Activated CD4-positive, alpha-beta memory T cell treated with anti-CD3 and anti-CD28 coated beads, Interleukin-2, amount 10 ng/mL, durations not matched to agents 7 days and 5 days (primary cell): ENCODE measurements around the gene METTL26. TPM values are rescaled to one million over a fixed set of nuclear protein-coding genes. Genes with fewer than 3 reads are reported as not detected.

Source experiments
- CTCF ChIA-PET: fragments of 350-600 bp; sonication (Branson Sonifier 250); formaldehyde crosslinking; loops from one replicate; lab custom pipeline; 2021; ENCODE audit warnings: antibody characterized with exemption, inconsistent platforms; lab: Charles Lee
- POLR2A ChIA-PET: fragments of 350-600 bp; sonication (Branson Sonifier 250); formaldehyde crosslinking; loops from one replicate; lab custom pipeline; 2021; ENCODE audit warnings: antibody characterized with exemption; lab: Charles Lee
- DNase-seq: peaks from one replicate; pipeline ENCODE4 v3.0.0-alpha.2; 2020
- H3K27ac Mint-ChIP-seq: one replicate; pipeline ENCODE4 v1.8.0; 2021; ENCODE audit warnings: mild to moderate bottlenecking, mixed read lengths
- H3K27me3 Mint-ChIP-seq: one replicate; pipeline ENCODE4 v1.8.0; 2021; ENCODE audit warnings: mixed read lengths
- H3K36me3 Mint-ChIP-seq: one replicate; pipeline ENCODE4 v1.8.0; 2021; ENCODE audit warnings: low read depth, mixed read lengths
- H3K4me1 Mint-ChIP-seq: one replicate; pipeline ENCODE4 v1.8.0; 2021; ENCODE audit warnings: mixed read lengths
- H3K4me3 Mint-ChIP-seq: one replicate; pipeline ENCODE4 v1.8.0; 2021; ENCODE audit warnings: mild to moderate bottlenecking, mixed read lengths
- H3K9me3 Mint-ChIP-seq: one replicate; pipeline ENCODE4 v1.8.0; 2021; ENCODE audit warnings: mixed read lengths
- total RNA-seq, 2 experiments: library from RNA; stranded (reverse); gene quantifications; one replicate each; pipeline ENCODE4 v1.2.3, GENCODE V29; 2021

The METTL26 gene
- total RNA-seq, 2 experiments from 2014 or later = 66.6 to 67.5 TPM

GRCh38 chr16:630249-630814 is 5.8 kb downstream of the METTL26 start:
- CTCF ChIA-PET = no interaction called here
- POLR2A ChIA-PET = no interaction called here
- no peak overlapping the region for H3K4me3 Mint-ChIP-seq
- no peaks in the 10 kb centered on the region for H3K27me3 Mint-ChIP-seq
- H3K9me3 Mint-ChIP-seq = no peaks in the 10 kb centered on the region
- peaks cover 2% of the 10 kb centered on the region for H3K36me3 Mint-ChIP-seq
- DNase-seq = no peak
- H3K27ac Mint-ChIP-seq = no peak overlapping the region
- peaks cover 6% of the 10 kb centered on the region for H3K4me1 Mint-ChIP-seq

- Mint-ChIP-seq H3K36me3 (peaks cover 2% of the 10 kb centered on the region), H3K27me3 (no peaks in the 10 kb centered on the region), H3K9me3 (no peaks in the 10 kb centered on the region), H3K4me3 (no peak overlapping the region), H3K4me1 (peaks cover 3% of the 10 kb centered on the region), H3K27ac (no peak overlapping the region)
- ChIA-PET CTCF (no interaction called here), POLR2A (no interaction called here)
- no peak for DNase-seq
These were observed 6.3 kb downstream of the METTL26 start for GRCh38 chr16:629833-630248.

DNA sequence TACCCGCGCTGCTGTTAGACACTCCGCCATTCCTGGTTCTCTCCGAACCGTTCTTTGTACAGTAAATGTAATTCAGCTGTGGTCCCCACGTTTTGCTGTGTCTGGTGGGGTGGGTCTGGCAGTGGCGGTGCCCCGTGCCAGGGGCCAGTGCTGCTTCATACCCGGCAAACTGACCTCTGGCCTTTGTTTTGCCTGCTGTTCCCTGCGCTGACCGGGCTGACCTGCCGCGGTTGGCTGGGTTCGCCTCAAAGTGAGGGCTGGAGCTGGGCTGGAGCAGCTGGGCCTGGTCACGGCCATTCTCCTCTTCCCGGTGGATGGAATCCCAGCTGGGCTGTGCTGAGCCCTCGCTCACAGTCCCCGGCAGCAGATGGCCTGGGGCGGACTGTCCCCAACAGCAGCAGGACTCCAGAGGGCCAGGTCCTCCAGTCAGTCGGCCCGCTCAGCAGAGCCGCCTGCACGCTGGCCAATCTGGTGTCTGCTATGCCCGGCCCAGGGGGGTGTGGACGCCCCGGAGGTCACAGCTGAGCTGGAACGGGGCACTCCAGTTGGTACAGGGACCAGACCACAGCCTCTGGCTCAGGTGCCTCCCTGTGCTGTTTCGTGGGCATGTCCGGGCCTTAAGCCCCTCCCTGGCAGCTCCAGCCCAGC is 6.8 kb downstream of the METTL26 start:
- Mint-ChIP-seq H3K4me1 (peaks cover under 1% of the 10 kb centered on the region), H3K9me3 (no peaks in the 10 kb centered on the region), H3K27me3 (no peaks in the 10 kb centered on the region), H3K4me3 (no peak overlapping the region), H3K27ac (no peak overlapping the region), H3K36me3 (peaks cover 1% of the 10 kb centered on the region)
- DNase-seq = no peak
- POLR2A ChIA-PET = no interaction called here
- CTCF ChIA-PET = no interaction called here

- Mint-ChIP-seq H3K36me3 (no peaks in the 10 kb centered on the region), H3K27me3 (no peaks in the 10 kb centered on the region), H3K9me3 (no peaks in the 10 kb centered on the region), H3K4me3 (no peak overlapping the region), H3K27ac (no peak overlapping the region), H3K4me1 (no peaks in the 10 kb centered on the region)
- no peak for DNase-seq
- ChIA-PET CTCF (no interaction called here), POLR2A (no interaction called here)
These were observed 7.6 kb downstream of the METTL26 start for GRCh38 chr16:628321-629061.

DNA sequence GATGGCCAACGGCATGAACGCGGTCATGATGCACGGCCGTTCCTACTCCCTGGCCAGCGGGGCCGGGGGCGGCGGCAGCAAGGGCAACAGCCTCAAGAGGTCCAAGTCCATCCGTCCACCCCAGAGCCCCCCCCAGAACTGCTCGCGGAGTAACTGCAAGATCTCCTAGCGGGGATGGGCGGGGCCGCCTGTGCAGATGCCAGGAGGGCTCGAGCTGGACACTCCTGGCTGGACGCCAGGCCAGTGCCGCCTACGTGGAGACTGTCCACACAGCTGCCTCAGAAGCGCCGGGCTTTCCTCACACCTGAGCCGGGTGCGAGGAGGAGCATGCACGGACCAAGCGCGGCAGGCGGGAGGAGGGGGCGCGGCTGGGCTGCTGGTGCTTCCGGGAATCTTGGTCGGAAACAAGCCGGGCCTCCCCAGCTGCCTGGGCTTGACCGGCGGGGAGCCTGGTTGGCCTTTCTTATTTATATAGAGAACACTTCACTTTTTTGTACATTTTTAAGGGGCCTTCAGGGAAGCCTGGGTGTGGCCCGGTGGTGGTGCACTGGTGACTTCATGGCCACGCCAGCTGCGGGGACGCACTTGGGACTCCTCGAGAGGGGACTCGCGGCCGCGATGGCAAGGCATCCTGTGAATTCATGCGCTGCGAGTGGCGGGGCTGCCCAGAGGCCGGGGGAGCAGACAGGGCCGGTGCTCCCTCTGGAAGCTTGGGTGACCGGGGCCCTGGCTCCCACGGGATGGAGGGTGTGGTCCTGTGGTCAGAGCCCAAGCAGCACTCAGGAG is 8.5 kb downstream of the METTL26 start:
- no peaks in the 10 kb centered on the region for H3K4me1 Mint-ChIP-seq
- H3K4me3 Mint-ChIP-seq = no peak overlapping the region
- H3K36me3 Mint-ChIP-seq = no peaks in the 10 kb centered on the region
- no peaks in the 10 kb centered on the region for H3K27me3 Mint-ChIP-seq
- DNase-seq = no peak
- H3K27ac Mint-ChIP-seq = no peak overlapping the region
- H3K9me3 Mint-ChIP-seq = no peaks in the 10 kb centered on the region
- ChIA-PET CTCF (no interaction called here), POLR2A (no interaction called here)

DNA sequence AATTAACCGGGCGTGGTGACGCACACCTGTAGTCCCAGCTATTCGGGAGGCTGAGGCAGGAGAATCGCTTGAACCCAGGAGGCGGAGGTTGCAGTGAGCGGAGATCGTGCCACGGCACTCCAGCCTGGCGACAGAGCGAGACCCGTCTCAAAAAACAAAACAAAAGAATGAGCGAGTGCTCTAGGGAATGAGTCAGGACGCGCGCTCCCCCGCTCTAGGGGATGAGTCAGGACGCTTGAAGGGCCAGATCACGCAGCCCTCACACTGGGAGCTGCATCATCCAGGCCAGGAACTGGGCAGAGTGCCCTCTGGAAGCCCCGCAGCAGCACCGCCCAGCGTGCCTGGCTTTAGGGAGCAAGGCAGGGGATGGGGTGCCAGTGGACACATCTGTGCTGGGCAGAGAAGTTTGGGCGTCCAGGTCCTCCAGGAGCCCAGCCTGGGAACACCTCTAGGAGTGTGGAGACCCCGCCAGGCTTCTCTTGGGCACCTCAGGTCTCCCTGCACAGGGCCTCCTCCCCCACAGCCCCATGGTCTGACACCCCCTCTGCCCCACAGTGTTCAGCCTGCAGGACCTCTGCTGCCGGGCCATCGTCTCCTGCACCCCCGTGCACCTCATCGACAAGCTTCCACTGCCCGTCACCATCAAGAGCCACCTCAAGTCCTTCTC is 9.2 kb downstream of the METTL26 start:
- Mint-ChIP-seq H3K4me1 (no peaks in the 10 kb centered on the region), H3K9me3 (no peaks in the 10 kb centered on the region), H3K4me3 (no peak overlapping the region), H3K36me3 (no peaks in the 10 kb centered on the region), H3K27ac (no peak overlapping the region), H3K27me3 (no peaks in the 10 kb centered on the region)
- ChIA-PET POLR2A (no interaction called here), CTCF (no interaction called here)
- no peak for DNase-seq

GRCh38 chr16:625977-626765 is 9.9 kb downstream of the METTL26 start:
- Mint-ChIP-seq H3K27ac (no peak overlapping the region), H3K4me3 (no peak overlapping the region), H3K27me3 (no peaks in the 10 kb centered on the region), H3K4me1 (no peaks in the 10 kb centered on the region), H3K36me3 (no peaks in the 10 kb centered on the region), H3K9me3 (no peaks in the 10 kb centered on the region)
- ChIA-PET POLR2A (no interaction called here), CTCF (no interaction called here)
- DNase-seq = no peak

DNA sequence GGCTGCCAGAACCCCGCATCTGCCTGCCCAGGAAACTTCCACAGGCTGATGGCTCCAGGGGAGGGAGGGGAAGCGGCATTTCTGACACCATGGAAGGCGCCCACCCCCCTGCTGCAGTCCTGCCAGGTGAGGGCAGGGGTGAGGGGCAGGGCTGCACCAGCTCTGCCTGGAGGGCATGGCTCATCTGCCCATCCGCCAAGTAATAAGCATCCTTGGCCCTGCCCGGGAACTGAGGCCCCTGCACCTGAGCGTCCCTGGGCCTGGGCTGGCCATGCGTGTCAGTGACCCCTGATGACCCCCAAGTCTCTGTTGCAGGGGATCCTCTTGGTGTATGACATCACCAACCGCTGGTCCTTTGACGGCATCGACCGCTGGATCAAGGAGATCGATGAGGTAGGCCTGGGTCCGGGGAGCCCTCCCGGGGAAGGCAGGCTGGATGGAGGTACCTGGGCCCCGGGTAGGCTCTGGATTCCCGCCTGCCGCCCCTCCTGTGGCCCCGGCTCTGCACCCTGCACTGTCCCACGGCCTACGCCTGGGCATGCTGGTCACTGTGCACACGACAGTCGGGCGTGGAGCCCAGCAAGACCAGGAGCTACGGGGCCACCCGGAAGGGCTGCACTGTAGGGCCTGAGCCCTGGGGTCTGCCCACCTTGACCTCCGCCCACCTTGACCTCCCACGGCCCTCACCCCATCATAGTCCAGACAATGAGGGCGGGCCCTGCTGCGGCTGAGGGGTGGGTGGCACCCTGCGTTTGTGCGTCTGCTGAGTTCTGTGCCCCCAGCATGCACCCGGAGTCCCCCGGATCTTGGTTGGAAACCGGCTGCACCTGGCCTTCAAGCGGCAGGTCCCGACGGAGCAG is 10.8 kb downstream of the METTL26 start:
- POLR2A ChIA-PET = no interaction called here
- no peak overlapping the region for H3K27ac Mint-ChIP-seq

DNA sequence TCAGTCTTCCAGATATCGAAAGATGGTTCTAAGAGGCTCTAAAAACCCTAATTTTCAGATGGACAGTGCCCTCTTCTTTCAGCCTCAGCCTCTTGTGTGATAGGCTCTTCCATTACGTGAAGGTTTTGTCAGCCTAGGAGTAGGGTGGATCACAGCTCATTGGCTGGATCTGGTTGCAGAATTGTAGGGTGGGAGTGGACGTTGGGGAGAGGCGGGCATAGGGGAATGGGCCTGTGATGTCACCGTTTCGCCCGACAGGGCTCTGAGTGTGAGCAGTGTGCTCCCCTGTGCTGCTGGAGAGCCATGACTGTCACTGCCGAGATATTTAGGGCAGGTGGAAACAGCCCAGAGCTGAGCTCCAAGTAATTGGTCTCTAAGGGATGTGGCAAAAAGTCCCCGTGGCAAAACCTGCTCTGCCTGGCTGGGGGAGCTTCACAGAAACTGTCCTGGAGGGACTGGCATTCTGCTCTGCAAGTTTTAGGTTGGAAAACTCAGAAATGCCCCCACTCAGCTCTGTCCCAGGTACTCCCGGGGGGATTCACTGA is 11.5 kb downstream of the METTL26 start:
- POLR2A ChIA-PET = no interaction called here
- no peak overlapping the region for H3K4me3 Mint-ChIP-seq
- no peaks in the 10 kb centered on the region for H3K27me3 Mint-ChIP-seq
- CTCF ChIA-PET = no interaction called here
- H3K27ac Mint-ChIP-seq = no peak overlapping the region
- H3K36me3 Mint-ChIP-seq = no peaks in the 10 kb centered on the region
- DNase-seq = no peak
- H3K9me3 Mint-ChIP-seq = no peaks in the 10 kb centered on the region
- no peaks in the 10 kb centered on the region for H3K4me1 Mint-ChIP-seq

More for the DNA sequence above, 10.8 kb downstream of the METTL26 start:
- no peak overlapping the region for H3K4me3 Mint-ChIP-seq
- no peaks in the 10 kb centered on the region for H3K4me1 Mint-ChIP-seq
- no peaks in the 10 kb centered on the region for H3K9me3 Mint-ChIP-seq
- H3K27me3 Mint-ChIP-seq = no peaks in the 10 kb centered on the region
- no peaks in the 10 kb centered on the region for H3K36me3 Mint-ChIP-seq
- CTCF ChIA-PET = no interaction called here
- no peak for DNase-seq

- no peaks in the 10 kb centered on the region for H3K27me3 Mint-ChIP-seq
- no peak for DNase-seq
- H3K4me1 Mint-ChIP-seq = no peaks in the 10 kb centered on the region
- H3K4me3 Mint-ChIP-seq = no peak overlapping the region
- POLR2A ChIA-PET = no interaction called here
- no peak overlapping the region for H3K27ac Mint-ChIP-seq
- no peaks in the 10 kb centered on the region for H3K9me3 Mint-ChIP-seq
- H3K36me3 Mint-ChIP-seq = no peaks in the 10 kb centered on the region
- CTCF ChIA-PET = no interaction called here
These were observed 13.2 kb downstream of the METTL26 start for GRCh38 chr16:622920-623280.

DNA sequence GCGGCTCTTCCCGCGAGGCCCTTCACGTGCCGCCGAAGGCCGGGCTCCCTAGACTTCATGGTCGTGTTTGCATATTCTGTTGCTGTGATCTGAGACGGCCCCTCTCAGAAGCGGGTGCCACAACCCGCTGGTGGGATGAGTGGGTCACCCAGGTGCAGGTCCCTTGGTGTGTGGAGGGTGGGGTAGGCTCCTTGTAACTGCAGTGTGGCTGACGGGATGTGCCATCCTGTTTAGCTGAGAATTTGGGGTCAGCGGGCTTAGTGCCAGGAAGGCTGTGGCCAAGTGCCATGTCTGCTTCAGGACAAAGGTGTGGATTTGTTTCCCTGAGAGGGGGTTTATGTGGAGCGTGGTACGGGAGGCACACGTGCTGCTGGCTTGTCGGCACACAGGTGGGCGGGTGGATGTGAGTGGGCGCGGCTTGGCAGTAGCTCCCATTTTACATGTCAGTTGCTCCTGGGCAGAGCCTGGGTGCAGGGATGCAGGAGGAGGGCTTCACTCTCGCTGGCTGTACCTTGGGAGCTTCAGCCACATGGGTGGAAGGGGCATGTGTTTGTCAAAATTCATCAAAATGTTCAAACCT is 14.5 kb downstream of the METTL26 start:
- ChIA-PET POLR2A (no interaction called here), CTCF (no interaction called here)
- no peaks in the 10 kb centered on the region for H3K9me3 Mint-ChIP-seq
- H3K27me3 Mint-ChIP-seq = no peaks in the 10 kb centered on the region
- no peak overlapping the region for H3K4me3 Mint-ChIP-seq
- no peaks in the 10 kb centered on the region for H3K4me1 Mint-ChIP-seq
- DNase-seq = no peak
- no peak overlapping the region for H3K27ac Mint-ChIP-seq
- no peaks in the 10 kb centered on the region for H3K36me3 Mint-ChIP-seq
